DND-41 (cell line): ENCODE data around the gene CYP2A6.

ENCODE experiments used
- ATAC-seq: fragments of 200-7000 bp; cut with Tn5 transposase; 3 replicates; pipeline ENCODE4 v1.9.1; 2021; ENCODE audit warnings: low read depth; ENCODE audit not compliant: insufficient read depth
- DNase-seq: peaks from one replicate; pipeline ENCODE4 v3.0.0-alpha.2; 2020
- H2AFZ ChIP-seq: 2 replicates; pipeline ENCODE4 v1.6.0; 2012; ENCODE audit warnings: low read depth, low read length
- H3K27ac ChIP-seq: 2 replicates; pipeline ENCODE4 v1.5.1; 2012; ENCODE audit warnings: low read length, inconsistent platforms
- H3K27me3 ChIP-seq: fragments of 200-600 bp; sonication (generic); 2 replicates; pipeline ENCODE4 v1.6.0; 2012; ENCODE audit warnings: low read length, mild to moderate bottlenecking, inconsistent platforms; ENCODE audit not compliant: insufficient read depth, poor library complexity
- H3K36me3 ChIP-seq: 2 replicates; pipeline ENCODE4 v1.5.1; 2012; ENCODE audit warnings: low read length, inconsistent platforms; ENCODE audit not compliant: insufficient read depth
- H3K4me1 ChIP-seq: 2 replicates; pipeline ENCODE4 v1.5.1; 2012; ENCODE audit warnings: mild to moderate bottlenecking, low read length; ENCODE audit not compliant: insufficient read depth
- H3K4me2 ChIP-seq: 2 replicates; pipeline ENCODE4 v1.6.0; 2012; ENCODE audit warnings: mild to moderate bottlenecking, moderate library complexity, low read length, inconsistent platforms; ENCODE audit not compliant: insufficient read depth
- H3K4me3 ChIP-seq, 2 experiments: fragments of 200-600 bp in 1 of 2; shearing (Covaris generic) in 1 of 2; 2 replicates each; pipeline ENCODE4 v1.5.1; 2012 to 2016; ENCODE audit warnings: inconsistent platforms in 2 of 2, low read length in 2 of 2, mild to moderate bottlenecking in 2 of 2, low read depth in 1 of 2, moderate library complexity in 1 of 2
- H3K79me2 ChIP-seq: 2 replicates; pipeline ENCODE4 v1.6.0; 2012; ENCODE audit warnings: low read length, inconsistent platforms; ENCODE audit not compliant: insufficient read depth
- H3K9ac ChIP-seq: 2 replicates; pipeline ENCODE4 v1.6.0; 2012; ENCODE audit warnings: low read depth, mild to moderate bottlenecking, inconsistent platforms, low read length, moderate library complexity
- H3K9me3 ChIP-seq: 2 replicates; pipeline ENCODE4 v1.5.1; 2012; ENCODE audit warnings: low read length, moderate library complexity, mild to moderate bottlenecking, inconsistent platforms; ENCODE audit not compliant: insufficient read depth, severe bottlenecking
- H4K20me1 ChIP-seq: 2 replicates; pipeline ENCODE4 v1.6.0; 2012; ENCODE audit warnings: low read length; ENCODE audit not compliant: insufficient read depth
- EZH2 ChIP-seq: IDR thresholded peaks from 3 replicates; pipeline ENCODE4 v1.6.1; 2012; ENCODE audit warnings: borderline replicate concordance, low read depth, mild to moderate bottlenecking, moderate library complexity, low read length, inconsistent platforms; ENCODE audit not compliant: severe bottlenecking
- TF ChIP-seq, protein P1 (sequence below): IDR thresholded peaks from 2 replicates; pipeline ENCODE4 v1.5.1; 2012; ENCODE audit warnings: borderline replicate concordance, low read length, moderate library complexity, mild to moderate bottlenecking; ENCODE audit not compliant: poor library complexity, severe bottlenecking; ENCODE audit errors: extremely low read depth

The CYP2A6 gene

GRCh38 chr19:40802300-40803169 is 47.7 kb downstream of the CYP2A6 start:
- Histone ChIP-seq H3K9me3 (no peaks in the 10 kb centered on the region), H3K79me2 (peaks cover 85% of the 10 kb centered on the region), H3K4me3 (peak overlapping the region in 1 of 2 experiments; percentile 49; a peak in 2 of 4 replicates), H3K27me3 (no peaks in the 10 kb centered on the region), H3K4me2 (peak overlapping the region; percentile 70), H3K36me3 (peaks cover 72% of the 10 kb centered on the region), H4K20me1 (peaks cover 77% of the 10 kb centered on the region), H3K4me1 (peaks cover 62% of the 10 kb centered on the region), H3K27ac (peak overlapping the region; percentile 42), H3K9ac (peak overlapping the region; percentile 36), H2AFZ (no peak overlapping the region)
- ATAC-seq: no peak
- TF ChIP-seq, protein P1, sequence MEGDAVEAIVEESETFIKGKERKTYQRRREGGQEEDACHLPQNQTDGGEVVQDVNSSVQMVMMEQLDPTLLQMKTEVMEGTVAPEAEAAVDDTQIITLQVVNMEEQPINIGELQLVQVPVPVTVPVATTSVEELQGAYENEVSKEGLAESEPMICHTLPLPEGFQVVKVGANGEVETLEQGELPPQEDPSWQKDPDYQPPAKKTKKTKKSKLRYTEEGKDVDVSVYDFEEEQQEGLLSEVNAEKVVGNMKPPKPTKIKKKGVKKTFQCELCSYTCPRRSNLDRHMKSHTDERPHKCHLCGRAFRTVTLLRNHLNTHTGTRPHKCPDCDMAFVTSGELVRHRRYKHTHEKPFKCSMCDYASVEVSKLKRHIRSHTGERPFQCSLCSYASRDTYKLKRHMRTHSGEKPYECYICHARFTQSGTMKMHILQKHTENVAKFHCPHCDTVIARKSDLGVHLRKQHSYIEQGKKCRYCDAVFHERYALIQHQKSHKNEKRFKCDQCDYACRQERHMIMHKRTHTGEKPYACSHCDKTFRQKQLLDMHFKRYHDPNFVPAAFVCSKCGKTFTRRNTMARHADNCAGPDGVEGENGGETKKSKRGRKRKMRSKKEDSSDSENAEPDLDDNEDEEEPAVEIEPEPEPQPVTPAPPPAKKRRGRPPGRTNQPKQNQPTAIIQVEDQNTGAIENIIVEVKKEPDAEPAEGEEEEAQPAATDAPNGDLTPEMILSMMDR: no peak
- TF ChIP-seq EZH2: no peak
- DNase-seq: no peak

GRCh38 chr19:40801426-40802299 is 48.6 kb downstream of the CYP2A6 start:
- no peak overlapping the region for H2AFZ ChIP-seq
- peak overlapping the region; percentile 92 for H3K9ac ChIP-seq
- peak overlapping the region in 1 of 2 experiments; percentile 79; a peak in 2 of 4 replicates for H3K4me3 ChIP-seq
- no peak for TF ChIP-seq EZH2
- TF ChIP-seq, protein P1: no peak
- DNase-seq: no peak
- H3K9me3 ChIP-seq: no peaks in the 10 kb centered on the region
- H3K79me2 ChIP-seq: peaks cover 78% of the 10 kb centered on the region
- ATAC-seq: no peak
- peaks cover 64% of the 10 kb centered on the region for H3K4me1 ChIP-seq
- peaks cover 68% of the 10 kb centered on the region for H4K20me1 ChIP-seq
- no peaks in the 10 kb centered on the region for H3K27me3 ChIP-seq
- H3K4me2 ChIP-seq: peak overlapping the region; percentile 70
- peaks cover 63% of the 10 kb centered on the region for H3K36me3 ChIP-seq
- peak overlapping the region; percentile 52; the same call in 1 of the 2 replicates for H3K27ac ChIP-seq

GRCh38 chr19:40800997-40801377 is 49.3 kb downstream of the CYP2A6 start:
- H3K27ac ChIP-seq: no peak overlapping the region
- H3K27me3 ChIP-seq: no peaks in the 10 kb centered on the region
- peaks cover 61% of the 10 kb centered on the region for H4K20me1 ChIP-seq
- no peak overlapping the region for H2AFZ ChIP-seq
- no peak for ATAC-seq
- no peaks in the 10 kb centered on the region for H3K9me3 ChIP-seq
- H3K9ac ChIP-seq: peak overlapping the region; percentile 92
- TF ChIP-seq, protein P1: no peak
- TF ChIP-seq EZH2: no peak
- H3K36me3 ChIP-seq: peaks cover 57% of the 10 kb centered on the region
- H3K4me2 ChIP-seq: peak overlapping the region; percentile 70
- H3K4me3 ChIP-seq: peak overlapping the region in 1 of 2 experiments; percentile 79; a peak in 2 of 4 replicates
- peaks cover 64% of the 10 kb centered on the region for H3K4me1 ChIP-seq
- H3K79me2 ChIP-seq: peaks cover 71% of the 10 kb centered on the region
- no peak for DNase-seq
